GM18498 (cell line): ENCODE measurements around the gene NUDT16.

Source experiments
- ATAC-seq: cut with Tn5 transposase; IDR thresholded peaks from one replicate; pipeline ENCODE4 v1.9.1; 2021; ENCODE audit warnings: mild to moderate bottlenecking, moderate library complexity; ENCODE audit not compliant: unreplicated experiment

Gene NUDT16

DNA sequence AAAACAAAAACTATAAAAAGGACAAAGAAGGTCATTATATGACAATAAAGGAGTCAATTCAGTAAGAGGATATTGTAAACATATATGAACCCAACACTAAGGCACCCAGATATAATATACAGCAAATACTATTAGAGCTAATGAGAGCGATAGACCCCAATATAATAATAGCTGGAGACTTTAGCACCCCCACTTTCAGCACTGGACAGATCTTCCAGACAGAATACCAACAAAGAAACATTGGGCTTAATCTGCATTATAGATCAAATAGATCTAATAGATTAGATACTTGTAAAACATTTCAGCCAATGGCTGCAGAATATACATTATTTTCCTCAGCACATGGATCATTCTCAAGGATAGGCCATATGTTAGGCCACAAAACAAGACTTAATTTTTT, 53.4 kb downstream of the NUDT16 start:
- ATAC-seq, result no peak
